H7 (cell line): ENCODE results near the gene HNRNPC. TPM values are rescaled to one million over a fixed set of nuclear protein-coding genes. Genes with fewer than 3 reads are reported as not detected.
A peak's percentile ranks its signal among the peaks of the same experiment; 100 is the strongest.

ENCODE experiments used
- DNase-seq: peaks from one replicate; pipeline ENCODE4 v3.0.0; 2012
- H3K27me3 ChIP-seq: 2 replicates; pipeline ENCODE4 v1.6.0; 2011; ENCODE audit warnings: mild to moderate bottlenecking, low read length; ENCODE audit not compliant: control insufficient read depth, insufficient read depth
- H3K36me3 ChIP-seq: replicated peaks from 2 replicates; pipeline ENCODE4 v1.5.1; 2011; ENCODE audit warnings: low read length; ENCODE audit not compliant: control insufficient read depth, insufficient read depth
- H3K4me3 ChIP-seq: 2 replicates; pipeline ENCODE4 v1.5.1; 2011; ENCODE audit warnings: low read depth, mild to moderate bottlenecking, control low read depth, low read length, moderate library complexity; ENCODE audit not compliant: insufficient read depth
- total RNA-seq: library from RNA; depleted of rRNA; stranded (reverse); fragments of >200 nt; shearing (Covaris generic); gene quantifications from 2 replicates; pipeline ENCODE4 v1.2.3, GENCODE V29; 2014

Gene HNRNPC
- total RNA-seq, 1 experiment from 2014 or later, result 2,138 TPM

DNA sequence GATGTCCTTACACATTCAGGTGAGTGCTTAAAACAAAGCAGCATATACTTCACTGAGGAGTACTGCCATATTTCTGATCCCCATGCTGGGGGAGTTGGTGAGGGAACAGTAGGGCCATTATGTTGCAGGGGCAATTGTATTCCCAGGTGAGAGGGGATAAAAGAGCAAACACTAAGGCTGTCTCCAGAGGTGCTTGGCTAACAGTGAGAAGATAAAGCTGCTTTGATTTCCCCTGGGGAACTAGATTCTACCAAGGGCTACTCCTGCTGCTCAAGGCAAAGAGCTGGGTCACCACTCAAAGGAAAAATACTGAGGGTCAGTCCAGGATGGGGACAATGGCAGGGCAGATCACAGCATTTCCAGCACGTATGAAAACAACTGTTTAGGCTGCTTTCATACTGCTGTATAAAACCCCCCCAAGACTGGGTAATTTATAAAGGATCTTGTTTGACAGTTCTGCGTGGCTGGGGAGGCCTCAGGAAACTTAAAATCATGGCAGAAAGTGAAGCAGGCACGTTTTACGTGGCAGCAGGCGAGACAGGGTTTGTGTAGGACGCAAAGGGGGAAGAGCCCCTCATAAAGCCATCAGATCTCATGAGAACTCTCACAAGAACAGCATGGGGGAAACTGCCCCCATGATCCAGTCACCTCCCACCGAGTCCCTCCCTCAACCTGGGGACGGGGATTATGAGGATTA, 65.6 kb downstream of the HNRNPC start:
- no peaks in the 10 kb centered on the region for H3K27me3 ChIP-seq
- no peak for DNase-seq
- H3K36me3 ChIP-seq, result peaks cover 10% of the 10 kb centered on the region
- no peak overlapping the region for H3K4me3 ChIP-seq

- H3K27me3 ChIP-seq, result no peaks in the 10 kb centered on the region
- no peak for DNase-seq
- H3K36me3 ChIP-seq, result peaks cover 3% of the 10 kb centered on the region; the same call in 1 of the 2 replicates
- H3K4me3 ChIP-seq, result no peak overlapping the region
Measured at GRCh38 chr14:21202463-21203358, 66.5 kb downstream of the HNRNPC start.

DNA sequence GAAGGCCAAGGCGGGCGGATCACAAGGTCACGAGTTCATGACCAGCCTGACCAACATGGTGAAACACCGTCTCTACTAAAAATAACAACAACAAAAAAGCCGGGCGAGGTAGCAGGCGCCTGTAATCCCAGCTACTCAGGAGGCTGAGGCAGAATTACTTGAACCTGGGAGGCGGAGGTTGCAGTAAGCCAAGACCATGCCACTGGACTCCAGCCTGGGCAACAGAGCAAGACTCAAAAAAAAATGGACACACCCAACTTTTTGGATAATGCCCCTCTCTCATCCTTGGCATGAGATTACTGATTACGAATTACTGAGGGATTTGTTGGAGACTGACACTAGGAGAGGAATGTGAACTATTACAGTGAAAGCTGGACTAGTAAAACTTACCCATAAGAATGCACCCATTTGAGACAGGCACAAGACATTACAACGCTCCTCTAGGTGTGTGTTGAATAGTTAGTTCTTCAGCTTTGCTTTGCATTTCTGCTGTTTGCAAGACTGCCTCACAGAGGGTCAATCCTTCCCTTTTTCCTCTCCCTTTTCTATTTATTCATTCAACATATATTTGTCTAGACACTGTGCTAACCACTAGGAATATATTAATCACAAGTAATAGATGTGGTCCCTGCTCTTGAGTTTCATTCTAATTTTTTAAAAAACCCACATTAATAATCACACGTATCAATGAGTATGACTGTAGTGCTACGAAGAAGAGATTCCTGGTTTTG, 67.3 kb downstream of the HNRNPC start:
- DNase-seq, result no peak
- Histone ChIP-seq H3K4me3 (no peak overlapping the region), H3K27me3 (no peaks in the 10 kb centered on the region), H3K36me3 (no peaks in the 10 kb centered on the region; the same call in 1 of the 2 replicates)

- no peaks in the 10 kb centered on the region for H3K36me3 ChIP-seq
- no peak for DNase-seq
Measured at GRCh38 chr14:21200752-21201461, 68.3 kb downstream of the HNRNPC start.

GRCh38 chr14:21199611-21200560, 69.4 kb downstream of the HNRNPC start:
- Histone ChIP-seq H3K27me3 (no peaks in the 10 kb centered on the region), H3K4me3 (no peak overlapping the region), H3K36me3 (no peaks in the 10 kb centered on the region)
- no peak for DNase-seq

More at GRCh38 chr14:21200752-21201461, 68.3 kb downstream of the HNRNPC start:
- H3K4me3 ChIP-seq, result no peak overlapping the region
- no peaks in the 10 kb centered on the region for H3K27me3 ChIP-seq

DNA sequence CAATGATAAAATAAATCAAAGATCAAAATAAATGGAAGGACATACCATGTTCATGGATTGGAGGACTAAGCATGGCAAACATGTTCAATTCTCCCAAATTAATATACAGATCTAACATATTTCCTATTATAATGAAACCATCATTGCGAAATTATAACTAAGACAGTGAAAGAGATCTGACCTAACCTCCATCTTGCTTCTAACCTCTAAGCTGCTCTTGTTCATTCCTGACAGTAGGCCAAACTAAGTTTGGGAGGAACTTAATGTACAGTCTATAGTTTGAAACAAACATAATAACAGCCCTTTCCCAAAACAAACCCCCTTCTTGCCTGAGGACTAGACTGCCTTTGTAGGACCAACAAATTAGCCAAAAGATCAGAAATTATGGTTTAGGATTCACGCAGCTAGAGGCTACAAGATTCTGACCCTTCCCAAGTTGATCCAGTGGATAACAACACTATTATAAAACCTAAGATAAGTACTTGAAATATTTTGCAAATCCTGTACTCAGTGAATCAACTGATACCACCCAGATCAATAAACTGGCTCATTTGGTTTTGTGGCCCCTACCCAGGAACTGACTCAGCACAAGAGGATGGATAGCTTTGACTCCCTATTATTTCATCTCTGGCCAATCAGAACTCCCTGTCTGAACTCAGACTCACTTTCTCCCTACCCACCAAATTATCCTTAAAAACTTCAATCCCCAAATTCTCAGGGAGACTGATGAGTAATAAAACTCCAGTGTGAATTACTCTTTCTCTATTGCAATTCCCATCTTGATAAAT, 71.6 kb downstream of the HNRNPC start:
- Histone ChIP-seq H3K27me3 (no peaks in the 10 kb centered on the region), H3K4me3 (no peak overlapping the region), H3K36me3 (no peaks in the 10 kb centered on the region)
- DNase-seq, result no peak

- Histone ChIP-seq H3K27me3 (no peaks in the 10 kb centered on the region), H3K36me3 (no peaks in the 10 kb centered on the region), H3K4me3 (no peak overlapping the region)
- DNase-seq, result no peak
Measured at GRCh38 chr14:21194597-21194996, 74.6 kb downstream of the HNRNPC start.

DNA sequence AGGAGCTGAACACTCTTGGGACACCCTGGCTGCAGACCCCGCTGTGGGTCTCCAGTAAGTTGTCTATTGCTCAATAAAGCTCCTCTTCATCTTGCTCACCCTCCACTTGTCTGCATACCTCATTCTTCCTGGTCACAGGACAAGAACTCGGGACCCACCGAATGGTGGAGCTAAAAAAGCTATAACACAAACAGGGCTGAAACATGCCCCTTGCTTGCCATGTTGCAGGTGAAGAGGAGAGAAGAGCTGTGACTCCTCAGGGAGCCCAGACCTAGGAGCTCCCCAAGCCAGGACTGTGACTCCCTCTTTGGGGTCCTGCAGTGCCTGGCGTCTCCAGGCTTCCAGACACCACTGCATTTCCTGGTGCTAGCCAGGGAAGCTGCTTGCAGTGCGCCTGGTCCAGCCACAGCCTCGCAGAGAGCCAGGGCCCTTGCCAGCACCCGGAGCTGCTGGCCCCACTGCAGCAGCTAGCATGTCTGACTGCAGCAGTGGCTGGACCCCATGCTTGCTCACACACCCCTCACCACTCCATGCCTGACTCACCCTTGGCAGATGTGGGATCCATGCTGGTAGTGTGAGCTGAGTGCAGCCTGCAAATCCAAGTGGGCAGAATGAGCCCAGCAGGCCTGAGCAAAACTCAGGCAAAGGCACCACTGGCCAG, 76.2 kb downstream of the HNRNPC start:
- Histone ChIP-seq H3K4me3 (no peak overlapping the region), H3K27me3 (no peaks in the 10 kb centered on the region), H3K36me3 (no peaks in the 10 kb centered on the region)
- no peak for DNase-seq

DNA sequence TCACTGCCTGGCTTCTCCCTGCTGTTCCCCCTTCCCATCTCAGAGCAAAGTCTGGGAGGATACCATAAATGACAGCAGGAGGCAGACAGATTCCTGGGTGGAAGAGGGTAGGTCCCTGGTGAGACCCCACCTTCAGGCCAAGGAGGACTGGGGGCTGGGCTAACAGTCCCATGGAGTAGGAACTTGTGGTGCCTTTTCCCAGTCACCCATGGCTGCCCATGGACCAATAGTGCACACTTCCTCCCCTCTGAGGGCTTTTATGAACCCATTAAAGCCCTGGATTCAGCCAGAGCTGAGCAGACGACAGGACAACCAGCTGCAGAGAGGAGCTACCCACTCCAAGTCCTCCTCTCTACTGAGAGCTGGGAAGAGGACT, 76.8 kb downstream of the HNRNPC start:
- Histone ChIP-seq H3K27me3 (no peaks in the 10 kb centered on the region), H3K36me3 (no peaks in the 10 kb centered on the region), H3K4me3 (peak overlapping the region; percentile 36)
- no peak for DNase-seq

GRCh38 chr14:21191809-21192446, 77.3 kb downstream of the HNRNPC start:
- peak overlapping the region; percentile 36 for H3K4me3 ChIP-seq
- peak; percentile 87 for DNase-seq
- no peaks in the 10 kb centered on the region for H3K27me3 ChIP-seq
- H3K36me3 ChIP-seq, result no peaks in the 10 kb centered on the region

GRCh38 chr14:21191261-21191808, 77.9 kb downstream of the HNRNPC start:
- H3K27me3 ChIP-seq, result no peaks in the 10 kb centered on the region
- no peak overlapping the region for H3K4me3 ChIP-seq
- peak; percentile 11 for DNase-seq
- no peaks in the 10 kb centered on the region for H3K36me3 ChIP-seq

DNA sequence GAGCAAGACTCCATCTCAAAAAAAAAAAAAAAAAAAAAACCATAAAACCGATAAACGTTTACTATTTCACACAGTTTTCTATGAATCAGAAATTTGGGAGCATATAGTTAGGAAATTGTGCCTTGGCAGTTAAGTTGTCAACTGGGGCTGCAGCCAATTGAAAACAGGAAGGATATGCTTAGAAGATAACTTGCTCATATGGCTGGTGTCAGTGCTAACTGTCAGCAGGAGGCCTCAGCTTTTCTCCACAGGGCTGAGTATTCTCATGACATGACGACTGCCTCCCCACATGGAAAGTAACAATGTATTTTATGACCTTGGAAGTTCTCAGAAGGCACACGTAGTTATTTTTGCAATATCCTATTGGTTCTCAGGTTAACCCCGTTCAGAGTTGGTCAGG, 83.8 kb downstream of the HNRNPC start:
- Histone ChIP-seq H3K27me3 (no peaks in the 10 kb centered on the region), H3K36me3 (no peaks in the 10 kb centered on the region), H3K4me3 (no peak overlapping the region)
- no peak for DNase-seq
